HepG2 (cell line): ENCODE measurements around the gene KCTD5. TPM values are rescaled to one million over a fixed set of nuclear protein-coding genes. Genes with fewer than 3 reads are reported as not detected.

Source experiments
- ATAC-seq: fragments of 200-7000 bp; cut with Tn5 transposase; 3 replicates; pipeline ENCODE4 v1.9.1; 2020; ENCODE audit warnings: mild to moderate bottlenecking, moderate library complexity
- BruUV-seq: library from RNA; stranded (reverse); fragments of 400-500 nt; replicated peaks from 2 replicates; lab custom pipeline; 2021; lab: Mats Ljungman, UMichigan
- CTCF ChIA-PET: fragments of 300-600 bp; formaldehyde crosslinking; extraction: SDS; loops from one replicate; lab custom pipeline; 2021; ENCODE audit warnings: low total read pairs, inconsistent platforms, low intra/inter-chr PET ratio; lab: Yijun Ruan, JAX
- POLR2A ChIA-PET: fragments of 350-600 bp; sonication (Branson Sonifier 250); formaldehyde crosslinking; loops from one replicate; lab custom pipeline; 2020; ENCODE audit warnings: antibody characterized with exemption, inconsistent platforms; lab: Yijun Ruan, JAX
- DNase-seq: peaks from one replicate; pipeline ENCODE4 v3.0.0-alpha.2; 2015; ENCODE audit warnings: low spot score
- FAIRE-seq: peaks from 3 replicates; lab custom pipeline; 2011; peaks lifted over from hg19 to GRCh38; lab: Jason Lieb, UNC
- H2AFZ ChIP-seq: one replicate; pipeline ENCODE4 v1.6.1; 2011; ENCODE audit warnings: low read length, inconsistent platforms
- H3K27ac ChIP-seq: fragments of 300-600 bp; 3 replicates; pipeline ENCODE4 v1.8.0; 2011; ENCODE audit warnings: mixed run types, mild to moderate bottlenecking, mixed read lengths, low read length, inconsistent platforms; ENCODE audit not compliant: insufficient read depth; ENCODE audit errors: extremely low read length
- H3K27me3 ChIP-seq, 2 experiments: fragments of 200-600 bp in 1 of 2; 2 replicates in 1 of 2; 3 replicates in 1 of 2; pipeline versions ENCODE4 v1.6.0 to v1.8.0; 2011; ENCODE audit warnings: low read length in 2 of 2, mild to moderate bottlenecking in 2 of 2, moderate library complexity in 2 of 2, inconsistent platforms in 1 of 2; ENCODE audit not compliant: insufficient read depth in 2 of 2, control insufficient read depth in 1 of 2
- H3K36me3 ChIP-seq, 2 experiments: fragments of 200-600 bp in 1 of 2; replicated peaks in 1 of 2; 2 replicates in 1 of 2; 3 replicates in 1 of 2; pipeline versions ENCODE4 v1.5.1 to v1.8.0; 2011; ENCODE audit warnings: low read length in 2 of 2, inconsistent platforms in 1 of 2; ENCODE audit not compliant: insufficient read depth in 2 of 2, control insufficient read depth in 1 of 2
- H3K4me1 ChIP-seq: 2 replicates; pipeline ENCODE4 v1.5.1; 2012; ENCODE audit warnings: low read length, inconsistent platforms; ENCODE audit not compliant: insufficient read depth
- H3K4me2 ChIP-seq: 2 replicates; pipeline ENCODE4 v1.6.0; 2011; ENCODE audit warnings: low read depth, low read length, inconsistent platforms
- H3K4me3 ChIP-seq, 3 experiments: fragments of 200-600 bp in 1 of 3; sonication (generic), shearing (Covaris generic) in 1 of 3; replicated peaks in 1 of 3; 2 replicates each; pipeline ENCODE4 v1.5.1; 2011 to 2016; ENCODE audit warnings: low read length in 3 of 3, inconsistent platforms in 2 of 3, low read depth in 2 of 3, mild to moderate bottlenecking in 2 of 3, control low read depth in 1 of 3, mixed read lengths in 1 of 3; ENCODE audit not compliant: insufficient read depth in 1 of 3
- H3K79me2 ChIP-seq: one replicate; pipeline ENCODE4 v1.6.1; 2011; ENCODE audit warnings: low read length, inconsistent platforms; ENCODE audit not compliant: insufficient read depth
- H3K9ac ChIP-seq: 2 replicates; pipeline ENCODE4 v1.6.0; 2011; ENCODE audit warnings: mild to moderate bottlenecking, low read depth, low read length, inconsistent platforms; ENCODE audit not compliant: insufficient read depth
- H3K9me3 ChIP-seq: 2 replicates; pipeline ENCODE4 v1.5.1; 2012; ENCODE audit warnings: mild to moderate bottlenecking, low read length
- H4K20me1 ChIP-seq: 2 replicates; pipeline ENCODE4 v1.6.0; 2011; ENCODE audit warnings: inconsistent platforms, mild to moderate bottlenecking, low read length, moderate library complexity; ENCODE audit not compliant: insufficient read depth
- GFI1 ChIP-seq: sonication (generic); formaldehyde crosslinking; IDR thresholded peaks from 2 replicates; pipeline ENCODE4 v1.5.0; 2020; ENCODE audit warnings: missing genetic modification reagents, mild to moderate bottlenecking, borderline replicate concordance
- KLF13 ChIP-seq: sonication (generic); formaldehyde crosslinking; IDR thresholded peaks from 2 replicates; pipeline ENCODE4 v1.4.0; 2020; ENCODE audit warnings: mild to moderate bottlenecking, missing genetic modification reagents
- MTA3 ChIP-seq: sonication (generic); formaldehyde crosslinking; IDR thresholded peaks from 2 replicates; pipeline ENCODE4 v1.4.0; 2020; ENCODE audit warnings: missing genetic modification reagents
- ZNF136 ChIP-seq: sonication (generic); formaldehyde crosslinking; IDR thresholded peaks from 2 replicates; pipeline ENCODE4 v1.8.1; 2022; ENCODE audit warnings: low read depth, mild to moderate bottlenecking, moderate library complexity, missing genetic modification reagents
- ZNF20 ChIP-seq: sonication (generic); formaldehyde crosslinking; IDR thresholded peaks from 2 replicates; pipeline ENCODE4 v1.4.0; 2020; ENCODE audit warnings: mild to moderate bottlenecking, moderate library complexity, missing genetic modification reagents
- ZNF3 ChIP-seq: IDR thresholded peaks from 2 replicates; pipeline ENCODE4 v1.7.0; 2017; ENCODE audit warnings: inconsistent platforms
- WGBS: methylation state at CpG from one replicate; pipeline ENCODE4 v1.1.6; 2017; ENCODE audit warnings: low lambda C conversion rate; 5-methylcytosine and 5-hydroxymethylcytosine counted together
- in situ Hi-C: cut with HindIII; loops from 2 replicates; pipeline ENCODE4 v1.10.0; 2017; ENCODE audit warnings: low pct_unique_long_range_greater_than_20kb; ENCODE audit not compliant: extremely low pct_ligation_motif_present
- intact Hi-C: fragments of 100-400 bp; cut with micrococcal nuclease; formaldehyde crosslinking; loops from one replicate; pipeline ENCODE4 v1.10.0; 2022; ENCODE audit not compliant: unreplicated experiment
- polyA plus RNA-seq, 8 experiments: library from polyadenylated mRNA; depleted of rRNA in 3 of 8; stranded (reverse) in 7 of 8; unstranded in 1 of 8; fragments of >200 nt; fragmentation: Illumina TruSeq in 4 of 8; extraction: Trizol in 4 of 8; gene quantifications; 2 replicates each; pipeline versions ENCODE4 v1.2.1 to v1.2.3, GENCODE V29; 2011 to 2016; ENCODE audit warnings: low read depth in 4 of 8, missing spikeins in 1 of 8, mixed read lengths in 1 of 8; ENCODE audit not compliant: insufficient read depth in 1 of 8
- total RNA-seq, 5 experiments: library from RNA; depleted of rRNA; stranded (reverse); fragments of >200 nt; fragmentation: Illumina TruSeq; extraction: Trizol; gene quantifications; 2 replicates each; pipeline ENCODE4 v1.2.3, GENCODE V29; 2016; ENCODE audit warnings: low read depth in 1 of 5
- TF ChIP-seq, protein P1 (sequence below): sonication (generic); formaldehyde crosslinking; IDR thresholded peaks from 2 replicates; pipeline ENCODE4 v1.5.1; 2020; ENCODE audit warnings: mild to moderate bottlenecking, missing genetic modification reagents, moderate library complexity

KCTD5 gene
- total and polyA plus RNA-seq, 2 of the 13 experiments (the other 11 are each of a cell fraction or from before 2014, with no cell fraction given), result 25.4 to 29.8 TPM

DNA sequence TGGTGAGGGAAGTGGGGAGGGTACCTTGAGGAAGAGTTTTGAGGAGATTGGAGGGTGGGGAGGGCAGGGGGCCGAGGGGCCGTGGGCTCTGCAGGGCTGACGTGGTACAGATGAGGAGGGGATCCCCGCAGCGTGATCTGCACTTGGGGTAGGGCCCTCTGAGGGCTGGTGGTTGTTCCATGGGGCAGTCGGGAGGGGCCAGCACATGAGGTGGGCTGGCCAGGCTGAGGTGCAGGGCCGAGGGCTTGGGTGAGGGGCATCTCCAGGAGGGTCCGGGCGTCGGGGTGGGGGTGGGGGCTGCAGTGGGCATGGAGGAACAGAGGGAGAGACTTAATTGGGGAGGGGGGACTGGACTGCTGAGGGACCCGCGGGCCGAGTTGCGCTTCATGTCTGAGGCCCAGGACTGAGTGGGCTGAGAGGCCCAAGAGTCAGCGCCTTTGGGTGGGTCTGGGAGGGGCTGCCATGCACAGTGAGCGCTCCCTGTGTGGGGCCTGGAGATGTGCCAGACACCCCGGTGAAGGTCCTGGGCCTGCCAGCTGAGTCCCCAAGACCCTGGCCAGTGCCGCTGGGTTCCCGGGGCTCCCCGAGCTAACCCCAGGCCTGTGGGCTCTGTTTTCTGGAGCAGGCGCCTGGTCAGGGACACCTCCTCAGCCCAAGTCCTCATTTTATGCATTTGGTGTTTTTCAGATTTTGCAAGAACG lies 24.4 kb downstream of the KCTD5 start:
- CTCF ChIA-PET, result no interaction called here
- no peak overlapping the region for H2AFZ ChIP-seq
- no peak for ATAC-seq
- 98% methylated on average over 14 of the region's 22 CpGs for WGBS
- no peak overlapping the region for H3K4me2 ChIP-seq
- intact Hi-C loops (no loop called here), in situ Hi-C loops (no loop called here)
- FAIRE-seq, result no peak
- no peak overlapping the region for H3K4me3 ChIP-seq
- H3K9me3 ChIP-seq, result no peaks in the 10 kb centered on the region
- no TSS peak for BruUV-seq
- H3K79me2 ChIP-seq, result no peaks in the 10 kb centered on the region
- no peak for TF ChIP-seq ZNF136 (CRISPR knock-in tag)
- TF ChIP-seq KLF13 (CRISPR knock-in tag), result no peak
- TF ChIP-seq ZNF20, result no peak
- no peak for TF ChIP-seq ZNF3
- no peak for TF ChIP-seq MTA3 (CRISPR knock-in tag)
- no peak for TF ChIP-seq GFI1 (CRISPR knock-in tag)
- TF ChIP-seq, protein P1, sequence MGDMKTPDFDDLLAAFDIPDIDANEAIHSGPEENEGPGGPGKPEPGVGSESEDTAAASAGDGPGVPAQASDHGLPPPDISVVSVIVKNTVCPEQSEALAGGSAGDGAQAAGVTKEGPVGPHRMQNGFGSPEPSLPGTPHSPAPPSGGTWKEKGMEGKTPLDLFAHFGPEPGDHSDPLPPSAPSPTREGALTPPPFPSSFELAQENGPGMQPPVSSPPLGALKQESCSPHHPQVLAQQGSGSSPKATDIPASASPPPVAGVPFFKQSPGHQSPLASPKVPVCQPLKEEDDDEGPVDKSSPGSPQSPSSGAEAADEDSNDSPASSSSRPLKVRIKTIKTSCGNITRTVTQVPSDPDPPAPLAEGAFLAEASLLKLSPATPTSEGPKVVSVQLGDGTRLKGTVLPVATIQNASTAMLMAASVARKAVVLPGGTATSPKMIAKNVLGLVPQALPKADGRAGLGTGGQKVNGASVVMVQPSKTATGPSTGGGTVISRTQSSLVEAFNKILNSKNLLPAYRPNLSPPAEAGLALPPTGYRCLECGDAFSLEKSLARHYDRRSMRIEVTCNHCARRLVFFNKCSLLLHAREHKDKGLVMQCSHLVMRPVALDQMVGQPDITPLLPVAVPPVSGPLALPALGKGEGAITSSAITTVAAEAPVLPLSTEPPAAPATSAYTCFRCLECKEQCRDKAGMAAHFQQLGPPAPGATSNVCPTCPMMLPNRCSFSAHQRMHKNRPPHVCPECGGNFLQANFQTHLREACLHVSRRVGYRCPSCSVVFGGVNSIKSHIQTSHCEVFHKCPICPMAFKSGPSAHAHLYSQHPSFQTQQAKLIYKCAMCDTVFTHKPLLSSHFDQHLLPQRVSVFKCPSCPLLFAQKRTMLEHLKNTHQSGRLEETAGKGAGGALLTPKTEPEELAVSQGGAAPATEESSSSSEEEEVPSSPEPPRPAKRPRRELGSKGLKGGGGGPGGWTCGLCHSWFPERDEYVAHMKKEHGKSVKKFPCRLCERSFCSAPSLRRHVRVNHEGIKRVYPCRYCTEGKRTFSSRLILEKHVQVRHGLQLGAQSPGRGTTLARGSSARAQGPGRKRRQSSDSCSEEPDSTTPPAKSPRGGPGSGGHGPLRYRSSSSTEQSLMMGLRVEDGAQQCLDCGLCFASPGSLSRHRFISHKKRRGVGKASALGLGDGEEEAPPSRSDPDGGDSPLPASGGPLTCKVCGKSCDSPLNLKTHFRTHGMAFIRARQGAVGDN (CRISPR knock-in tag), result no peak
- no peak overlapping the region for H3K27ac ChIP-seq
- DNase-seq, result no peak
- no peaks in the 10 kb centered on the region for H3K27me3 ChIP-seq
- H4K20me1 ChIP-seq, result no peaks in the 10 kb centered on the region
- POLR2A ChIA-PET, result no interaction called here
- peaks cover 28 to 29% of the 10 kb centered on the region in 2 experiments; a peak in 4 of 5 replicates for H3K36me3 ChIP-seq
- H3K9ac ChIP-seq, result no peak overlapping the region
- no peaks in the 10 kb centered on the region for H3K4me1 ChIP-seq
